Stimulated activated effector memory CD8-positive, alpha-beta T cell treated with anti-CD3 and anti-CD28 coated beads, Interleukin-12 subunit alpha, Interleukin-12 subunit beta, amount 100 ng/mL, for 72 hours (primary cell): ENCODE results near the gene BAZ2B.

Experiments used
- ATAC-seq: fragments of 150-1000 bp; cut with Tn5 transposase; 2 replicates; pipeline ENCODE4 v1.10.0; 2021
- DNase-seq, 2 donors: peaks; one replicate each; pipeline ENCODE4 v3.0.0; 2021 to 2022; ENCODE audit warnings: low spot score in 2 of 2
- H3K27ac Mint-ChIP-seq: one replicate; pipeline ENCODE4 v1.8.0; 2022; ENCODE audit warnings: mild to moderate bottlenecking, mixed read lengths
- H3K36me3 Mint-ChIP-seq: one replicate; pipeline ENCODE4 v1.8.0; 2022; ENCODE audit warnings: mild to moderate bottlenecking, mixed read lengths
- H3K4me1 Mint-ChIP-seq: one replicate; pipeline ENCODE4 v1.8.0; 2022; ENCODE audit warnings: mixed read lengths
- H3K4me3 Mint-ChIP-seq: one replicate; pipeline ENCODE4 v1.8.0; 2022; ENCODE audit warnings: mild to moderate bottlenecking, mixed read lengths
- H3K9me3 Mint-ChIP-seq: one replicate; pipeline ENCODE4 v1.8.0; 2022; ENCODE audit warnings: mixed read lengths

The BAZ2B gene

GRCh38 chr2:159456500-159457426 lies 159.6 kb downstream of the BAZ2B start:
- Mint-ChIP-seq H3K27ac (peak overlapping the region; percentile 7), H3K9me3 (no peaks in the 10 kb centered on the region), H3K4me3 (no peak overlapping the region), H3K4me1 (peaks cover 32% of the 10 kb centered on the region), H3K36me3 (no peaks in the 10 kb centered on the region)
- DNase-seq (no peak), ATAC-seq (peak; percentile 70)

GRCh38 chr2:159455330-159455918 lies 160.9 kb downstream of the BAZ2B start:
- Mint-ChIP-seq H3K9me3 (no peaks in the 10 kb centered on the region), H3K36me3 (no peaks in the 10 kb centered on the region), H3K27ac (no peak overlapping the region), H3K4me1 (peaks cover 32% of the 10 kb centered on the region), H3K4me3 (no peak overlapping the region)
- ATAC-seq, result peak; percentile 66
- no peak for DNase-seq

- Mint-ChIP-seq H3K27ac (no peak overlapping the region), H3K4me1 (peaks cover 29% of the 10 kb centered on the region), H3K4me3 (no peak overlapping the region), H3K36me3 (no peaks in the 10 kb centered on the region), H3K9me3 (no peaks in the 10 kb centered on the region)
- ATAC-seq, result peak; percentile 43
- no peak for DNase-seq
Measured at GRCh38 chr2:159454185-159454584, 162.2 kb downstream of the BAZ2B start.

- no peaks in the 10 kb centered on the region for H3K9me3 Mint-ChIP-seq
- H3K27ac Mint-ChIP-seq, result no peak overlapping the region
Measured at GRCh38 chr2:159450180-159450579, 166.2 kb downstream of the BAZ2B start.

DNA sequence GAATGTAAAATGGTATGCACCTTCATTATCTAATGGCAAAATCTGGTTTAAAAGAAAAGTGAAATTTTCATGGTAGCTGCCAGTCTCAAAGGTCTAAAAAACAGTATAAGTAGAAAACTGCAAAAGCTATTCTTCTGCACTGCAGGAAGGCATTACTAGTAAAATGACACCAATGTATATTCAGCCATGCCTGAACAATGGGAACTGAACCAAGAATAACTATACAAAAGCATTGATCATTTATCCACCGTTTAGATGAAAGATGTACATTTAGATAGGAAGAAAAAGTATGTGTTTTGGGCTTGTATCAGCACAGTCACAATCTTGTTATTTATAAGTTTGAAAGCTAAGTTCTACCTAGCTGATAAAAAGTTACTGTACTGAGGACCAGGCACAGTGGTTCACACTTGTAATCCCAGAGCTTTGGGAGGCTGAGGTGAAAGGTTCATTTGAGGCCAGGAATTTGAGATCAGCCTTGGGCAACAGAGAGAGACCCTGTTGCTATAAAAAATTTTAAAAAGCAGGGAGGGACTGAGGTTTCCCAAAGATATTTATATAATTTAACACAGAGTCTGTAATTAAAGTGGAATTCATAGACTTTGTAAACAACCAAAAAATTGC lies 166.7 kb downstream of the BAZ2B start:
- Mint-ChIP-seq H3K4me1 (peaks cover 10% of the 10 kb centered on the region), H3K9me3 (no peaks in the 10 kb centered on the region), H3K27ac (no peak overlapping the region), H3K4me3 (no peak overlapping the region), H3K36me3 (peaks cover 19% of the 10 kb centered on the region)
- DNase-seq (no peak), ATAC-seq (no peak)

More at GRCh38 chr2:159450180-159450579, 166.2 kb downstream of the BAZ2B start:
- Mint-ChIP-seq H3K4me1 (peaks cover 6% of the 10 kb centered on the region), H3K4me3 (no peak overlapping the region), H3K36me3 (peaks cover 14% of the 10 kb centered on the region)
- ATAC-seq, result no peak
- no peak for DNase-seq

- no peak overlapping the region for H3K27ac Mint-ChIP-seq
- no peaks in the 10 kb centered on the region for H3K9me3 Mint-ChIP-seq
- H3K4me1 Mint-ChIP-seq, result peaks cover 10% of the 10 kb centered on the region
- ATAC-seq (no peak), DNase-seq (no peak)
- peaks cover 19% of the 10 kb centered on the region for H3K36me3 Mint-ChIP-seq
- no peak overlapping the region for H3K4me3 Mint-ChIP-seq
Measured at GRCh38 chr2:159446817-159447216, 169.5 kb downstream of the BAZ2B start.

DNA sequence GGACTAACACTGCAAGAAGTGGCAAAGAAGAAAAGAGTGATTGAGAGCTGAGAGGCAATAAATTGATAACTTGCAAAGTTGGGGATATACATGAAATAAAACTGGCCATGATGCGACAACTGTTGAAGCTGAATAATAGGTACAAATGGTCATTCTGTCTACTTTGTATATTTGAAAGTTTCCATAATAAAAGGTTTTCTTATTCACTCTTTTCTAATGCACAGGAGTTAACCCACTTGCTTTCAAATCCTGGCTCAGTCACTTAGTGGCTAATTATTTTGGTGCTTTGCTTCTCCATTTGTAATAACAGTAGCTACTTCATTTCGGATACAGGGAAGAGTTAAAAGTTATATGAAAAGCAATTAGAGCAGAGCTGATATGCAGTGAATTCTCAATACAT lies 170.1 kb downstream of the BAZ2B start:
- DNase-seq (no peak), ATAC-seq (no peak)
- Mint-ChIP-seq H3K36me3 (peaks cover 19% of the 10 kb centered on the region), H3K27ac (no peak overlapping the region), H3K4me3 (no peak overlapping the region), H3K4me1 (peaks cover 10% of the 10 kb centered on the region), H3K9me3 (no peaks in the 10 kb centered on the region)

GRCh38 chr2:159445307-159445706 lies 171.0 kb downstream of the BAZ2B start:
- no peak overlapping the region for H3K4me3 Mint-ChIP-seq
- DNase-seq (no peak), ATAC-seq (peak; percentile 90)
- peak overlapping the region; percentile 44 for H3K27ac Mint-ChIP-seq
- peaks cover 27% of the 10 kb centered on the region for H3K36me3 Mint-ChIP-seq
- H3K9me3 Mint-ChIP-seq, result no peaks in the 10 kb centered on the region
- H3K4me1 Mint-ChIP-seq, result peaks cover 10% of the 10 kb centered on the region

- H3K4me1 Mint-ChIP-seq, result peaks cover 10% of the 10 kb centered on the region
- no peaks in the 10 kb centered on the region for H3K9me3 Mint-ChIP-seq
- no peak overlapping the region for H3K27ac Mint-ChIP-seq
- no peak overlapping the region for H3K4me3 Mint-ChIP-seq
- ATAC-seq (no peak), DNase-seq (no peak)
- peaks cover 30% of the 10 kb centered on the region for H3K36me3 Mint-ChIP-seq
Measured at GRCh38 chr2:159444754-159445153, 171.6 kb downstream of the BAZ2B start.

DNA sequence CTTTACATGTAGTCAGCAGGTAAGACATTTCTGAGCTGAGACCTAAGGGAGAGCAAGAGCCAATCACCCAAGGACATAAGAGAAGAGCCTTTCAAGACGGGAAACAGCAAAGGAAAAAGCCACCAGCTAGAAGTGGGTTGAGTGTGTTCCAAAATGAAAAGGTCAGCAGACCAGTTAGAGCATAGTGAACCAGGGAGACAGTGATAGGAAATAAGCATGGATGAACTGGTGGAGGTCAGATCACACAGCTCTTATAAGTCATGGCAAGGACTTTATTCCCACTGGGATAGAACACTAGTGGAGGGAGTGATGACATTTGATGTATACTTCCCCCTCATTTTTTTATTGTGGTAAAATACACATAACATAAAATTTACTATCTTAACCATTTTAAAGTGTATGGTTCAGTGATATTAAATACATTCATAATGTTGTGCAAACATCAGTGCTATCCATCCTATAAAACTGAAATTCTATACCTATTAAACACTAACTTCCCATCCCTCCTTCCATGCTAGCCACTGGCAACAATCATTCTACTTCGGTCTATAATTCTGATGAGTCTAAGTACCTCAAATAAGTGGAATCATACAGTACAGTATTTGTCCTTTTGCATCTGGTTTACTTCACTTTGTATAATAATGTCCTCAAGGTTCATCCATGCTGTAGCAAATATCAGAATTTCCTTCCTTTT lies 174.0 kb downstream of the BAZ2B start:
- no peak overlapping the region for H3K4me3 Mint-ChIP-seq
- DNase-seq (no peak), ATAC-seq (no peak)
- H3K9me3 Mint-ChIP-seq, result no peaks in the 10 kb centered on the region
- peaks cover 10% of the 10 kb centered on the region for H3K4me1 Mint-ChIP-seq
- peaks cover 49% of the 10 kb centered on the region for H3K36me3 Mint-ChIP-seq
- no peak overlapping the region for H3K27ac Mint-ChIP-seq

- H3K9me3 Mint-ChIP-seq, result no peaks in the 10 kb centered on the region
- H3K36me3 Mint-ChIP-seq, result peaks cover 53% of the 10 kb centered on the region
- DNase-seq (no peak), ATAC-seq (no peak)
- no peak overlapping the region for H3K4me3 Mint-ChIP-seq
- peaks cover 10% of the 10 kb centered on the region for H3K4me1 Mint-ChIP-seq
- H3K27ac Mint-ChIP-seq, result no peak overlapping the region
Measured at GRCh38 chr2:159441182-159441581, 175.2 kb downstream of the BAZ2B start.

DNA sequence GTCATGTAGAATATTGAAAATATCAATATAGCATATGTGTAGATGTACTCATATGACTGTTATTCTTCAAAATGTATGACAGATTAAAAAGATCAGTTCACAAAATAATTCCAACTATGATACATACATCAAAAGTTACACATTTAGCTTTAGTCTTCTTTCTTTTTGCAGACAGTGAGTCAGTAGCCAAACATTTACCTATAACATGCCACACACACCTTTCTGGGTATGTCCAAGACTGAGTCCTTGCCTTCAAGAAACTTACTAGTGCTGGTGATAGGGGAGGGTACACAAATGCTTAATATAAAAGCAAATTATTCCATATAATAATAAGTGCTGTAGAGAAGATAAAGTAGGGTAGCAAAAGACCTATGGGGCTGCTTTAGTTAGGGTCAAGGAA lies 176.9 kb downstream of the BAZ2B start:
- no peak for DNase-seq
- Mint-ChIP-seq H3K4me3 (no peak overlapping the region), H3K27ac (no peak overlapping the region), H3K9me3 (no peaks in the 10 kb centered on the region), H3K36me3 (peaks cover 40% of the 10 kb centered on the region), H3K4me1 (no peaks in the 10 kb centered on the region)
- ATAC-seq, result no peak

DNA sequence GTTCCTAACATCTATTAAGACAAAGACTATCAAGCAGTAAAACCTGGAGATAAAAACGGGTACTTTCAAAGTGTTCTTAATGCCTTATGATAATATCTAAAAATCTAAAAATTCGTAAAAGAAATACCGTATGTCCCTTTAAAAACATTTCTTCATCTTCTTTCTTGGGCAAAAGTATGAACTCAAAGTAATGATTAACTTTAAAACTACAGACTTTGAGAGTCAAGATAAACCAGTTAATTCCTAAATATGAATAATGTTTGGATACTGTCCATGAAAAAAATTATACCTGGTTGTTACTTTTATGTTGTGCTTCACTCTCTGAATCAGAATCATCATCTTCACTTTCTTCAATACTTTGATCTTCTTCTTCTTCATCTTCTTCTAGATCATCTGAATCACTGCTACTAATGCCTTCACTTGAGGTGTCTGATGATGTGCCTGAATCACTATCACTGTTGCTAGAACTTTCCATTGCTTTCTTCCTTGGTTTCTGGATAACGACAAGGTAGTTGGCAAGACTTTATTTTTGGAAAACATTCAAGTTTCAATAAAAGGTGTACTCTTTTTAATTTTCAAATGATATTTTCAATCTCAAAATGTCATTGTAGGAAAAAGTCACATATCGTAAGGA lies 177.5 kb downstream of the BAZ2B start:
- H3K36me3 Mint-ChIP-seq, result peaks cover 40% of the 10 kb centered on the region
- H3K4me1 Mint-ChIP-seq, result no peaks in the 10 kb centered on the region
- H3K4me3 Mint-ChIP-seq, result no peak overlapping the region
- H3K9me3 Mint-ChIP-seq, result no peaks in the 10 kb centered on the region
- DNase-seq (no peak), ATAC-seq (no peak)
- H3K27ac Mint-ChIP-seq, result no peak overlapping the region

GRCh38 chr2:159438284-159438683 lies 178.1 kb downstream of the BAZ2B start:
- ATAC-seq (no peak), DNase-seq (no peak)
- H3K27ac Mint-ChIP-seq, result no peak overlapping the region
- peaks cover 40% of the 10 kb centered on the region for H3K36me3 Mint-ChIP-seq
- H3K9me3 Mint-ChIP-seq, result no peaks in the 10 kb centered on the region
- H3K4me3 Mint-ChIP-seq, result no peak overlapping the region
- no peaks in the 10 kb centered on the region for H3K4me1 Mint-ChIP-seq

- Mint-ChIP-seq H3K36me3 (peaks cover 23% of the 10 kb centered on the region), H3K4me3 (no peak overlapping the region), H3K27ac (no peak overlapping the region)
Measured at GRCh38 chr2:159432610-159433009, 183.7 kb downstream of the BAZ2B start.

More at GRCh38 chr2:159432610-159433009, 183.7 kb downstream of the BAZ2B start:
- H3K4me1 Mint-ChIP-seq, result no peaks in the 10 kb centered on the region
- H3K9me3 Mint-ChIP-seq, result no peaks in the 10 kb centered on the region
- DNase-seq (no peak), ATAC-seq (no peak)
